Ascending aorta (tissue), 2 donors: Measurements from ENCODE around the gene MCC. TPM values are rescaled to one million over a fixed set of nuclear protein-coding genes. Genes with fewer than 3 reads are reported as not detected.

Source experiments
- DNase-seq, 2 donors: peaks; one replicate each; pipeline ENCODE4 v3.0.0-alpha.2; 2019; ENCODE audit warnings: low spot score in 2 of 2
- H3K27ac ChIP-seq, 2 donors: fragments of 200-600 bp; sonication (generic); one replicate each; pipeline ENCODE4 v1.5.1; 2016 to 2017; ENCODE audit warnings: mild to moderate bottlenecking in 1 of 2
- H3K27me3 ChIP-seq: fragments of 200-600 bp; sonication (generic); one replicate; pipeline ENCODE4 v1.5.1; 2017
- H3K36me3 ChIP-seq, 2 donors: fragments of 200-600 bp; sonication (generic); one replicate each; pipeline ENCODE4 v1.5.1; 2016
- H3K4me1 ChIP-seq, 2 donors: fragments of 200-600 bp; sonication (generic); one replicate each; pipeline ENCODE4 v1.5.1; 2016 to 2017; ENCODE audit warnings: mild to moderate bottlenecking in 1 of 2
- H3K4me3 ChIP-seq, 2 donors: fragments of 200-600 bp; sonication (generic); one replicate each; pipeline ENCODE4 v1.5.1; 2016 to 2017; ENCODE audit warnings: mild to moderate bottlenecking in 1 of 2
- H3K9me3 ChIP-seq, 2 donors: fragments of 200-600 bp; sonication (generic); one replicate each; pipeline ENCODE4 v1.5.1; 2016
- CTCF ChIP-seq, 3 experiments: fragments of 200-600 bp in 2 of 3; fragments of 450-650 bp in 1 of 3; sonication (generic) in 2 of 3; IDR thresholded peaks; one replicate each; pipeline ENCODE4 v1.5.1; 2016 to 2019; ENCODE audit warnings: antibody characterized with exemption in 3 of 3, mild to moderate bottlenecking in 1 of 3, moderate library complexity in 1 of 3
- intact Hi-C: fragments of 100-400 bp; cut with DNase I; formaldehyde crosslinking; loops from one replicate; pipeline ENCODE4 v1.15.1; 2023
- total RNA-seq: library from RNA; depleted of rRNA; stranded (reverse); fragments of >200 nt; gene quantifications from one replicate; pipeline ENCODE4 v1.1.0, GENCODE V29; 2016

MCC gene
- total RNA-seq, 1 donor from 2014 or later: 67.9 TPM

GRCh38 chr5:113172231-113172826, 315.9 kb downstream of the MCC start:
- Histone ChIP-seq H3K9me3 (no peaks in the 10 kb centered on the region), H3K36me3 (no peaks in the 10 kb centered on the region), H3K27me3 (no peaks in the 10 kb centered on the region), H3K4me3 (no peak overlapping the region), H3K27ac (no peak overlapping the region), H3K4me1 (peaks cover 0 to 3% of the 10 kb centered on the region in 2 donors)
- DNase-seq: no peak
- intact Hi-C loops: no loop called here
- no peak for TF ChIP-seq CTCF (IDR thresholded peaks at IDR 0.05)

GRCh38 chr5:113171520-113171919, 316.7 kb downstream of the MCC start:
- Histone ChIP-seq H3K36me3 (no peaks in the 10 kb centered on the region), H3K27ac (no peak overlapping the region), H3K9me3 (no peaks in the 10 kb centered on the region), H3K27me3 (no peaks in the 10 kb centered on the region), H3K4me3 (no peak overlapping the region), H3K4me1 (peaks cover 0 to 3% of the 10 kb centered on the region in 2 donors)
- no peak for DNase-seq
- TF ChIP-seq CTCF (IDR thresholded peaks at IDR 0.05): no peak
- intact Hi-C loops: no loop called here

GRCh38 chr5:113170707-113171106, 317.5 kb downstream of the MCC start:
- no peaks in the 10 kb centered on the region for H3K36me3 ChIP-seq
- H3K9me3 ChIP-seq: no peaks in the 10 kb centered on the region
- intact Hi-C loops: no loop called here
- no peak overlapping the region for H3K27ac ChIP-seq
- peaks cover 0 to 3% of the 10 kb centered on the region in 2 donors for H3K4me1 ChIP-seq
- H3K27me3 ChIP-seq: no peaks in the 10 kb centered on the region
- DNase-seq: no peak
- no peak overlapping the region for H3K4me3 ChIP-seq
- TF ChIP-seq CTCF (IDR thresholded peaks at IDR 0.05): no peak

- no peaks in the 10 kb centered on the region for H3K36me3 ChIP-seq
- DNase-seq: no peak
- TF ChIP-seq CTCF (IDR thresholded peaks at IDR 0.05): no peak
- H3K4me3 ChIP-seq: no peak overlapping the region
- intact Hi-C loops: no loop called here
- H3K27ac ChIP-seq: no peak overlapping the region
- no peaks in the 10 kb centered on the region for H3K9me3 ChIP-seq
- H3K27me3 ChIP-seq: no peaks in the 10 kb centered on the region
- H3K4me1 ChIP-seq: peaks cover 0 to 3% of the 10 kb centered on the region in 2 donors
Measured at GRCh38 chr5:113169720-113170119, 318.5 kb downstream of the MCC start.

GRCh38 chr5:113167985-113168384, 320.3 kb downstream of the MCC start:
- H3K36me3 ChIP-seq: no peaks in the 10 kb centered on the region
- intact Hi-C loops: no loop called here
- H3K27ac ChIP-seq: no peak overlapping the region
- H3K4me1 ChIP-seq: peaks cover 0 to 3% of the 10 kb centered on the region in 2 donors
- no peak for TF ChIP-seq CTCF (IDR thresholded peaks at IDR 0.05)
- H3K27me3 ChIP-seq: no peaks in the 10 kb centered on the region
- DNase-seq: no peak
- H3K9me3 ChIP-seq: no peaks in the 10 kb centered on the region
- no peak overlapping the region for H3K4me3 ChIP-seq
